Lower lobe of right lung (tissue), 2 donors: ENCODE data around the gene MDM4. TPM values are rescaled to one million over a fixed set of nuclear protein-coding genes. Genes with fewer than 3 reads are reported as not detected.
A peak's percentile ranks its signal among the peaks of the same experiment; 100 is the strongest.

Source experiments
- ATAC-seq, 2 donors: fragments of 200-7000 bp; cut with Tn5 transposase; one replicate each; pipeline ENCODE4 v1.9.1; 2020 to 2022; ENCODE audit warnings: mild to moderate bottlenecking in 2 of 2, moderate library complexity in 2 of 2
- DNase-seq: peaks from one replicate; pipeline ENCODE4 v3.0.0-alpha.2; 2020
- H3K27ac ChIP-seq: fragments of 200-600 bp; one replicate; pipeline ENCODE4 v1.8.0; 2022
- H3K27me3 ChIP-seq: fragments of 200-600 bp; one replicate; pipeline ENCODE4 v1.8.0; 2022; ENCODE audit warnings: low read depth
- H3K36me3 ChIP-seq: fragments of 200-600 bp; one replicate; pipeline ENCODE4 v1.8.0; 2022; ENCODE audit warnings: mild to moderate bottlenecking
- H3K4me1 ChIP-seq: fragments of 200-600 bp; one replicate; pipeline ENCODE4 v1.8.0; 2022
- H3K4me3 ChIP-seq: fragments of 200-600 bp; one replicate; pipeline ENCODE4 v1.8.0; 2022; ENCODE audit warnings: mild to moderate bottlenecking
- H3K9me3 ChIP-seq: fragments of 200-600 bp; one replicate; pipeline ENCODE4 v1.8.0; 2022
- CTCF ChIP-seq: fragments of 200-600 bp; IDR thresholded peaks from one replicate; pipeline ENCODE4 v1.8.0; 2022; ENCODE audit warnings: antibody characterized with exemption, mild to moderate bottlenecking
- intact Hi-C: fragments of 100-400 bp; cut with DNase I; formaldehyde crosslinking; loops from one replicate; pipeline ENCODE4 v1.11.0; 2022
- total RNA-seq: library from RNA; stranded (reverse); fragmentation: NEBNext Ultra II Directional; extraction: Animal tissue kit (Norgen Biotek cat#: 25700); gene quantifications from one replicate; pipeline ENCODE4 v1.2.1, GENCODE V29; 2021
- donor health status: DM: no; HTN: yes; CAD: no; lungs with severe emphysema.

Gene MDM4
- total RNA-seq, 1 donor from 2014 or later = 77.9 TPM

- Histone ChIP-seq H3K36me3 (peaks cover 10% of the 10 kb centered on the region), H3K9me3 (no peaks in the 10 kb centered on the region), H3K4me3 (peak overlapping the region; percentile 98), H3K4me1 (peaks cover 42% of the 10 kb centered on the region), H3K27ac (peak overlapping the region; percentile 95), H3K27me3 (no peaks in the 10 kb centered on the region)
- no peak for TF ChIP-seq CTCF
- ATAC-seq (peak; percentile 87 to 91), DNase-seq (peak; percentile 88)
- intact Hi-C loops = no loop called here
Observed at GRCh38 chr1:204493984-204494280, 22.3 kb upstream of the MDM4 start.

GRCh38 chr1:204494281-204495077 is 21.7 kb upstream of the MDM4 start, which contains the start of gene PIK3C2B:
Gene PIK3C2B, minus strand, starts transcription at chr1:204494805. Its CDS starts 25,003 bp downstream, at chr1:204469802.
- intact Hi-C loops = no loop called here
- Histone ChIP-seq H3K27me3 (no peaks in the 10 kb centered on the region), H3K4me1 (peaks cover 42% of the 10 kb centered on the region), H3K27ac (peak within 1 kb of the TSS; percentile 95), H3K9me3 (no peaks in the 10 kb centered on the region), H3K36me3 (peaks cover 9% of the 10 kb centered on the region), H3K4me3 (peak within 1 kb of the TSS; percentile 98)
- DNase-seq (peak; percentile 90), ATAC-seq (peak; percentile 94 to 96)
- TF ChIP-seq CTCF = peak; percentile 62

- peak overlapping the region; percentile 95 for H3K27ac ChIP-seq
- intact Hi-C loops = no loop called here
Observed at GRCh38 chr1:204495078-204495753, 21.0 kb upstream of the MDM4 start.

GRCh38 chr1:204495777-204496176 is 20.4 kb upstream of the MDM4 start:
- intact Hi-C loops = no loop called here
- no peak for TF ChIP-seq CTCF
- Histone ChIP-seq H3K9me3 (no peaks in the 10 kb centered on the region), H3K36me3 (no peaks in the 10 kb centered on the region), H3K4me3 (peak overlapping the region; percentile 98), H3K27ac (peak overlapping the region; percentile 95), H3K27me3 (no peaks in the 10 kb centered on the region), H3K4me1 (peaks cover 35% of the 10 kb centered on the region)
- DNase-seq (no peak), ATAC-seq (no peak)

More at GRCh38 chr1:204495078-204495753, 21.0 kb upstream of the MDM4 start:
- H3K4me3 ChIP-seq = peak overlapping the region; percentile 98
- ATAC-seq (peak in 1 of 2 donors; percentile 2), DNase-seq (no peak)
- TF ChIP-seq CTCF = no peak
- peaks cover 2% of the 10 kb centered on the region for H3K36me3 ChIP-seq
- no peaks in the 10 kb centered on the region for H3K9me3 ChIP-seq
- H3K27me3 ChIP-seq = no peaks in the 10 kb centered on the region
- peaks cover 35% of the 10 kb centered on the region for H3K4me1 ChIP-seq

GRCh38 chr1:204498981-204499380 is 17.2 kb upstream of the MDM4 start:
- Histone ChIP-seq H3K4me3 (no peak overlapping the region), H3K27ac (no peak overlapping the region), H3K36me3 (no peaks in the 10 kb centered on the region), H3K4me1 (peaks cover 18% of the 10 kb centered on the region), H3K9me3 (no peaks in the 10 kb centered on the region), H3K27me3 (no peaks in the 10 kb centered on the region)
- intact Hi-C loops = no loop called here
- TF ChIP-seq CTCF = no peak
- no peak for ATAC-seq
- DNase-seq = no peak
